Nephron progenitor cell (in vitro differentiated cells): ENCODE results near the gene LMBRD2.

Experiments used
- DNase-seq: peaks from one replicate; pipeline ENCODE4 v3.0.0; 2021
- H3K27ac Mint-ChIP-seq: 2 replicates; pipeline ENCODE4 v1.8.0; 2021; ENCODE audit warnings: mild to moderate bottlenecking, moderate library complexity, mixed read lengths
- H3K27me3 Mint-ChIP-seq: 2 replicates; pipeline ENCODE4 v1.8.0; 2021; ENCODE audit warnings: mild to moderate bottlenecking, low read depth, mixed read lengths; ENCODE audit not compliant: poor library complexity
- H3K36me3 Mint-ChIP-seq: 2 replicates; pipeline ENCODE4 v1.8.0; 2021; ENCODE audit warnings: low read depth, mixed read lengths
- H3K4me1 Mint-ChIP-seq: 2 replicates; pipeline ENCODE4 v1.8.0; 2021; ENCODE audit warnings: mixed read lengths
- H3K4me3 Mint-ChIP-seq: 2 replicates; pipeline ENCODE4 v1.8.0; 2021; ENCODE audit warnings: mild to moderate bottlenecking, moderate library complexity, mixed read lengths
- H3K9me3 Mint-ChIP-seq: 2 replicates; pipeline ENCODE4 v1.8.0; 2021; ENCODE audit warnings: mild to moderate bottlenecking, moderate library complexity, mixed read lengths
- TF ChIP-seq, protein P1 (sequence below): fragments of 200-600 bp; sonication (generic); IDR thresholded peaks from 2 replicates; pipeline ENCODE4 v1.5.0; 2021; ENCODE audit warnings: antibody characterized with exemption

The LMBRD2 gene

DNA sequence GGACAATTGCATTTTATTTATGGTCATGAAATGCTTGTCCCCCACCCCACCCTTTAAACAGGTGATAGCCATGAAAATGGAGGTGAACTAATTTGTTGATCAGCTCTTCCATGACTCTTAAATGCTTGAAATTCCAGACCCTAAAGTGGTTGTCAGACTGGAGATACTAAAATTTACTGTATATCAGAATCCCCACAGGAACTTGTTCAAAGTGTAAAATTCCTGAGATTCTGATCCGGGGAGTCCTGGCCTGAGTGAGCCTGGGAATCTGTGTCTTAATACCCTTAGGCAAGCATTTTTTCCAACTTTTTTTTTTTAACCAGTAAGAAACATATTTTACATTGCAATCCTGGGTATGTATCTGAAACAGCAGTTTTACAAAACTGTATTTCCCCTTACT lies 4.9 kb upstream of the LMBRD2 start:
- no peak for DNase-seq
- peaks cover 68% of the 10 kb centered on the region for H3K36me3 Mint-ChIP-seq
- H3K9me3 Mint-ChIP-seq: no peaks in the 10 kb centered on the region
- H3K4me3 Mint-ChIP-seq: no peak overlapping the region
- TF ChIP-seq, protein P1, sequence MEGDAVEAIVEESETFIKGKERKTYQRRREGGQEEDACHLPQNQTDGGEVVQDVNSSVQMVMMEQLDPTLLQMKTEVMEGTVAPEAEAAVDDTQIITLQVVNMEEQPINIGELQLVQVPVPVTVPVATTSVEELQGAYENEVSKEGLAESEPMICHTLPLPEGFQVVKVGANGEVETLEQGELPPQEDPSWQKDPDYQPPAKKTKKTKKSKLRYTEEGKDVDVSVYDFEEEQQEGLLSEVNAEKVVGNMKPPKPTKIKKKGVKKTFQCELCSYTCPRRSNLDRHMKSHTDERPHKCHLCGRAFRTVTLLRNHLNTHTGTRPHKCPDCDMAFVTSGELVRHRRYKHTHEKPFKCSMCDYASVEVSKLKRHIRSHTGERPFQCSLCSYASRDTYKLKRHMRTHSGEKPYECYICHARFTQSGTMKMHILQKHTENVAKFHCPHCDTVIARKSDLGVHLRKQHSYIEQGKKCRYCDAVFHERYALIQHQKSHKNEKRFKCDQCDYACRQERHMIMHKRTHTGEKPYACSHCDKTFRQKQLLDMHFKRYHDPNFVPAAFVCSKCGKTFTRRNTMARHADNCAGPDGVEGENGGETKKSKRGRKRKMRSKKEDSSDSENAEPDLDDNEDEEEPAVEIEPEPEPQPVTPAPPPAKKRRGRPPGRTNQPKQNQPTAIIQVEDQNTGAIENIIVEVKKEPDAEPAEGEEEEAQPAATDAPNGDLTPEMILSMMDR: no peak
- peaks cover 3% of the 10 kb centered on the region for H3K27me3 Mint-ChIP-seq
- no peak overlapping the region for H3K27ac Mint-ChIP-seq
- peaks cover 54% of the 10 kb centered on the region for H3K4me1 Mint-ChIP-seq

DNA sequence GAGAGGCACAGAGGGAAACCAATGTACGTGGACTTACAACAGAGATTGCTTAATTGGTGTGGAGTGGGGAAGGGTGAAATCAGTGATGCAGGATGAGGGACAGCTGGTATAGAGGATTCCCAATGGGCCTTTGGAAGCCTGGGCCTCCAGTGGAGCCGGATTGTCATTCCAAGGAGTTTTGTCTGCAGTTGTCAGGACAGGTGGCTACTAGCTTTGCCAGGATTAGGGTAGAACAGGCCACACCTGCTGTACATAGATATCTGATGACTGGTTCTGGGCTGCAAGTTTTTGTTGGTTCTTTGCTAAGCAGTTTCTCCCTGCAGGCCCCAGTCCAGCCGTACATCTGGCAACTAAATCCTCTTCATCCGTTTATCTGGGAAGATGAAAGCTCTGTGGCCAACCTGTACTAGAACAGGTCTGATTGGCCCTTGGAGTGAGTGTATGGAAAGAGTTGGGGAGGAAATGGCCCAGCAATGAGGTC lies 4.5 kb upstream of the LMBRD2 start:
- DNase-seq: no peak
- no peaks in the 10 kb centered on the region for H3K9me3 Mint-ChIP-seq
- peaks cover 63% of the 10 kb centered on the region for H3K36me3 Mint-ChIP-seq
- no peak overlapping the region for H3K4me3 Mint-ChIP-seq
- peaks cover 54% of the 10 kb centered on the region for H3K4me1 Mint-ChIP-seq
- peaks cover 3% of the 10 kb centered on the region for H3K27me3 Mint-ChIP-seq
- TF ChIP-seq, protein P1: no peak
- H3K27ac Mint-ChIP-seq: peak overlapping the region; percentile 60

DNA sequence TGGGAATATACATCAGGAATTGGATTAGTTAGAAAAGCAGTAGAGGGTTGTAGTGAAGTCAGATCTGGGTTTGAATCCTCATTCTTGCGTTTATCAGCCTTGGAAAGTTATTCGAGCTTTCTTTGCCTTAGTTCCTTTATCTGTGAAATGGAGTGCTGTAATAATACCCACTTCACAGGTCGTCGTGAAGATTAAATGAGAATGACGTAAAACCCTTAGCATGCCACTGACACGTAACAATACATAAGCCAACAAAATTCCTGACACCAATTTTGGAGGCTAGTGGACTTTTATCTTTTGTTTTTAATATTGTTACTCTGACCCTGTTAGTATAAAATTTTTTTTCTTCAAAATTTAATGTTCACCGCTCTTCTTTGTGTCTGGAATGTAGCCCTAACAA lies 3.6 kb upstream of the LMBRD2 start:
- TF ChIP-seq, protein P1: no peak
- Mint-ChIP-seq H3K36me3 (peaks cover 62% of the 10 kb centered on the region), H3K9me3 (no peaks in the 10 kb centered on the region), H3K4me3 (no peak overlapping the region), H3K4me1 (peaks cover 62% of the 10 kb centered on the region), H3K27me3 (peaks cover 6% of the 10 kb centered on the region), H3K27ac (no peak overlapping the region)
- DNase-seq: no peak

DNA sequence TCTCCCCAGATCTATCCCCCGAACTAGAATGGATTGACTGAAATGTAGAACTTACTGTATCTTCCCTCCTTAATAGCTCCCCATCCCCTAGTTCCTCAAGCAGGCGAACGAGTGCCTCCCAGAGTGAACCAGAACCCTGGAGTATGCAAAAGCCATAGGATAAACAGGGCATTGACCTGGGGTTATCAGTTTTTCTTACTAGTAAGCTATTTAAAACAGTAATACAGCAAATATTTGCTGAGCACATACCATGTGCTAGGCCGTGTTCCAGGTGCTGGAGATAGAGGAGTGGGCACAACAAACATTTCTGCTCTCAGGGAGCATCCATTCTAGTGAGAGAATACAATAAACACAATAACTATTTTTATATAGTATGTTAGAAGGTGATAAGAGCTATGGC lies 2.0 kb upstream of the LMBRD2 start:
- peak overlapping the region; percentile 95 for H3K4me3 Mint-ChIP-seq
- TF ChIP-seq, protein P1: no peak
- H3K27ac Mint-ChIP-seq: peak overlapping the region; percentile 5
- H3K9me3 Mint-ChIP-seq: no peaks in the 10 kb centered on the region
- peaks cover 6% of the 10 kb centered on the region for H3K27me3 Mint-ChIP-seq
- H3K36me3 Mint-ChIP-seq: peaks cover 48% of the 10 kb centered on the region
- no peak for DNase-seq
- peaks cover 67% of the 10 kb centered on the region for H3K4me1 Mint-ChIP-seq

DNA sequence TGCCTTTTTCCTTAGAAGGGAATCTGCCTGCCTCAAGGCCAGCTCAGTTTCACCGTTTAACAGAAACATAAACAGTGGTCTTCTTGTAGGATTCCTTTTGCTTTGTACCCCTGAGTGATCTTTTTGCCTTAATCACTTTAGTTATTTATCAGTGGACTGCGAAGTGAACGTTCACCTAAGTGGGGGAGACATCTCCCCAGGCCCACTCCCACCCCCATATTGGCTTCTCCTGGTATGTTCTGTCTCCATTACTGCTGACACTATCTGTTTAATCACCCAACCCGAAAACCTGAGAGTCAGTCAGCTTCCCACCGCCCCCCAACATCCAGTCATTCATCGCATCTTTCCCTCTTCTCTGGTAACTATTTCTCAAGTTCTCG lies 1.6 kb upstream of the LMBRD2 start:
- peaks cover 63% of the 10 kb centered on the region for H3K4me1 Mint-ChIP-seq
- H3K4me3 Mint-ChIP-seq: peak overlapping the region; percentile 95
- DNase-seq: no peak
- peaks cover 6% of the 10 kb centered on the region for H3K27me3 Mint-ChIP-seq
- H3K27ac Mint-ChIP-seq: peak overlapping the region; percentile 5
- H3K9me3 Mint-ChIP-seq: no peaks in the 10 kb centered on the region
- TF ChIP-seq, protein P1: no peak
- peaks cover 43% of the 10 kb centered on the region for H3K36me3 Mint-ChIP-seq
